Activated T-cell treated with anti-CD3 and anti-CD28 coated beads, Interleukin-2, amount 50 U/mL, for 72 hours (primary cell): Measurements from ENCODE around the gene MXI1. TPM values are rescaled to one million over a fixed set of nuclear protein-coding genes. Genes with fewer than 3 reads are reported as not detected.
A peak's percentile ranks its signal among the peaks of the same experiment; 100 is the strongest.

Experiments used
- ATAC-seq, 2 donors: fragments of 150-1000 bp; cut with Tn5 transposase; replicated peaks in 1 of 2; 2 replicates each; pipeline ENCODE4 v1.10.0; 2021; ENCODE audit warnings: moderate library complexity in 2 of 2, mild to moderate bottlenecking in 1 of 2
- DNase-seq, 2 donors: peaks; one replicate each; pipeline ENCODE4 v3.0.0; 2021 to 2022; ENCODE audit warnings: mixed read lengths in 1 of 2
- H3K27ac Mint-ChIP-seq: one replicate; pipeline ENCODE4 v1.8.0; 2022; ENCODE audit warnings: mild to moderate bottlenecking, moderate library complexity, mixed read lengths
- H3K27me3 Mint-ChIP-seq: one replicate; pipeline ENCODE4 v1.8.0; 2022; ENCODE audit warnings: low read depth, mixed read lengths
- H3K36me3 Mint-ChIP-seq, 2 donors: one replicate each; pipeline ENCODE4 v1.8.0; 2022; ENCODE audit warnings: mixed read lengths in 2 of 2, mild to moderate bottlenecking in 1 of 2; ENCODE audit not compliant: insufficient read depth in 2 of 2
- H3K4me1 Mint-ChIP-seq: one replicate; pipeline ENCODE4 v1.8.0; 2022; ENCODE audit warnings: low read depth, mixed read lengths
- H3K4me3 Mint-ChIP-seq, 2 donors: one replicate each; pipeline ENCODE4 v1.8.0; 2022; ENCODE audit warnings: mild to moderate bottlenecking in 2 of 2, mixed read lengths in 2 of 2, moderate library complexity in 2 of 2
- H3K9me3 Mint-ChIP-seq, 2 donors: one replicate each; pipeline ENCODE4 v1.8.0; 2022; ENCODE audit warnings: mixed read lengths in 2 of 2
- total RNA-seq, 2 donors: library from RNA; stranded (reverse); gene quantifications; one replicate each; pipeline ENCODE4 v1.2.3, GENCODE V29; 2022

Gene MXI1
- total RNA-seq, 2 donors from 2014 or later: 19.4 to 36.8 TPM

DNA sequence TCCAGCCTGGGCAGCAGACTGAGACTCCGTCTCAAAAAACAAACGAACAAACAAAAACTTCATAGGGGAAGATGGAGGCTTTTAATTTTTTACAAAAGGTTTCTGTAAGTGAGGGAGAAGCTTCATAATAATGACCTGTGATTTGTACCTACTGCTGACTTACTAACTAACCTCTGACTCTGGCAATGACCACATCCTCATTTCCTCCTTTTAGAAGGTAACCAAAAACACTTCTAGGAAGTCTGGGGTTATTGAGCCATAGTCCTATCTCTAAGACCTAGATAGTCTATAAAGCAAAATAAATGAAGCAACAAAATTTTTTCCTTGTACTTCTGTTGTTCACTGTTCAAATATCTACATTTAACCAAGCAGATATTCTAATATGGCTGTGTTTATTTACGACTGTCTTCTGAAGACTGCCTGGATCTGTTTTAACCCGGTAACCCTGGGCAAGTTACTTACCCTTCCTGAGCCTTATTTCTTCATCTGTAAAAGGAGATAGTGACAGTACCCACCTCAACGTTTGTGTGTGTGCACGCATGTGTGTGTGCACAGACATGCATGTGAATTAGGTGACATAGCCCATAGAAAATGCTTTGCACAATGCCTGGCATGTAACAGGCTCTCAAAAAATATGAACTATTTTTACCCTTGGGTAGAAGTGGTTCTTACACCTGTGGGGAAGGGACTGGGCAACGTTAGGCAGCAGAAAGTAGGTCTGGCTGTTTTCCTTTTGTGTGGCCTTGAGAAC lies 128.1 kb downstream of the MXI1 start:
- peak overlapping the region; percentile 7 for H3K27ac Mint-ChIP-seq
- H3K4me3 Mint-ChIP-seq: peak overlapping the region; percentile 6 to 28
- peaks cover 27% of the 10 kb centered on the region for H3K4me1 Mint-ChIP-seq
- H3K27me3 Mint-ChIP-seq: peaks cover 11% of the 10 kb centered on the region
- peaks cover 4 to 5% of the 10 kb centered on the region in 2 donors for H3K9me3 Mint-ChIP-seq
- DNase-seq (no peak), ATAC-seq (peak; percentile 71 to 81)
- peaks cover 6 to 7% of the 10 kb centered on the region in 2 donors for H3K36me3 Mint-ChIP-seq

DNA sequence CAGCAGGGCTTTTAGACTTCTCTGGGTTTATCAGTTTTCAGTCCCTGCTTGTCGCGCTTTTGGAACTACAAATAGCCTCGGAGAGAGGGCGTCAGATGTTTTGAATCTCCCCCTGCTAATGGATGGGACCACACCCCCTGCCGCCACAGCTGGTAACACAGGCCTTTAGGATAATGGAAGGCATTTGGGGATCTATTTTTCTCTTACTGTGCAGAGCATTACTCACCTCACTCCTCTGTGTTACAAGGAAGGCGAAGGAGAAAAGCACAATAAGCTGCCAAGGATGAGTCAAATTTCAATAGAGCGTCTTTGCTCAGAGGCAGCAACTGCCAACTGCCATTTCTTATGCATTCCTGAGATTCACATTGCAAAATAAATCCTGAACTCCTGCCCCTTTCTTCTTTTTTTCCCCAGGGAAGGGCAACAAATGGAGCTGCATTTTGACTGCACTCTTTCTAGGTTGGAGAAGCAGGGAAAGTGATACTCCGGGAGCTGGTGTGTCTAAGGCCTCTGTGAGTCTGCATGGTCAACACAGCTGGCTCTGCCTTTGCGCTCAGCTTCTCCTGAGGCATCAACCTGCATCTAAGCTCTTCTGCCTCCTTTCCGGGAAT lies 128.8 kb downstream of the MXI1 start:
- no peak for DNase-seq
- Mint-ChIP-seq H3K27me3 (peaks cover 11% of the 10 kb centered on the region), H3K36me3 (no peaks in the 10 kb centered on the region), H3K9me3 (no peaks in the 10 kb centered on the region), H3K4me3 (peak overlapping the region in 1 of 2 donors; percentile 13), H3K27ac (peak overlapping the region; percentile 7), H3K4me1 (peaks cover 27% of the 10 kb centered on the region)
- ATAC-seq: peak in 1 of 2 donors; percentile 73

Other genes starting within 250 kb of the MXI1 start
- 100 to 1,000 TPM in 1 of 2 donors, 10 to 100 TPM in 1; 97.9 to 122 TPM for gene ADD3, start 199.6 kb upstream of the MXI1 start, total RNA-seq
- gene SMNDC1, start 97.3 kb downstream of the MXI1 start, total RNA-seq: 10 to 100 TPM; 49.2 to 54.6 TPM